Fibroblast of pulmonary artery (primary cell): ENCODE measurements around the gene DENND6A.
A peak's percentile ranks its signal among the peaks of the same experiment; 100 is the strongest.
"Not testable (repeated sequence)": the region's sequence is repeated elsewhere in the genome, so short reads cannot be mapped to it uniquely, and the experiment has no call there.

Experiments used
- DNase-seq: peaks from one replicate; pipeline ENCODE4 v3.0.0-alpha.2; 2010; ENCODE audit warnings: low read depth
- H3K4me3 ChIP-seq: replicated peaks from 2 replicates; pipeline ENCODE4 v1.5.1; 2011; ENCODE audit warnings: low read depth, mild to moderate bottlenecking, control low read depth, low read length, moderate library complexity
- CTCF ChIP-seq: IDR thresholded peaks from 2 replicates; pipeline ENCODE4 v1.5.1; 2011; ENCODE audit warnings: mild to moderate bottlenecking, control low read depth, low read length, inconsistent platforms; ENCODE audit errors: missing control alignments

Gene DENND6A

GRCh38 chr3:57700737-57701136 lies 7.9 kb upstream of the DENND6A start:
- no peak for TF ChIP-seq CTCF
- H3K4me3 ChIP-seq, result no peak overlapping the region
- DNase-seq, result no peak

- DNase-seq, result no peak
Observed at GRCh38 chr3:57699591-57699990, 6.7 kb upstream of the DENND6A start.

GRCh38 chr3:57696801-57697321 lies 4.0 kb upstream of the DENND6A start:
- no peak overlapping the region for H3K4me3 ChIP-seq
- TF ChIP-seq CTCF, result no peak
- DNase-seq, result peak; percentile 4

More at GRCh38 chr3:57699591-57699990, 6.7 kb upstream of the DENND6A start:
- H3K4me3 ChIP-seq, result no peak overlapping the region
- TF ChIP-seq CTCF, result no peak

- H3K4me3 ChIP-seq, result no peak overlapping the region
Observed at GRCh38 chr3:57694146-57694545, 1.3 kb upstream of the DENND6A start.

GRCh38 chr3:57692133-57692395 lies 813 bp downstream of the DENND6A start:
- DNase-seq, result not testable (repeated sequence)
- peak overlapping the region; percentile 57 for H3K4me3 ChIP-seq

More at GRCh38 chr3:57694146-57694545, 1.3 kb upstream of the DENND6A start:
- no peak for DNase-seq
- no peak for TF ChIP-seq CTCF

- peak; percentile 5 for DNase-seq
- TF ChIP-seq CTCF, result no peak
- H3K4me3 ChIP-seq, result peak overlapping the region; percentile 57
Observed at GRCh38 chr3:57691411-57692132, 1.3 kb downstream of the DENND6A start.

GRCh38 chr3:57689367-57690053 lies 3.4 kb downstream of the DENND6A start:
- no peak for TF ChIP-seq CTCF
- H3K4me3 ChIP-seq, result no peak overlapping the region
- no peak for DNase-seq
